22Rv1 (cell line): ENCODE measurements around the gene WDFY2.

Experiments
- CTCF ChIP-seq: fragments of 450-650 bp; IDR thresholded peaks from 2 replicates; pipeline ENCODE4 v1.5.1; 2017; ENCODE audit warnings: mild to moderate bottlenecking
- ZFX ChIP-seq: fragments of 450-650 bp; IDR thresholded peaks from 2 replicates; pipeline ENCODE4 v1.6.1; 2017; ENCODE audit warnings: antibody characterized with exemption, borderline replicate concordance

GRCh38 chr13:51603716-51604115 is 19.5 kb downstream of the WDFY2 start:
- TF ChIP-seq CTCF (no peak), ZFX (no peak)
